ENCODE data around the gene VEPH1.
A peak's percentile ranks its signal among the peaks of the same experiment; 100 is the strongest.

Gene VEPH1

GRCh38 chr3:157495846-157496245, 7.4 kb downstream of the VEPH1 start:
- H2AK5ac ChIP-seq (ENCODE audit: low read length) = no peak overlapping the region
- no peak overlapping the region for H3K4me3 ChIP-seq (ENCODE audit: low read length)
- H3K27ac ChIP-seq (ENCODE audit: low read depth, low read length) = no peak overlapping the region
- H2BK15ac ChIP-seq (replicated peaks; ENCODE audit: low read depth) = peak overlapping the region; percentile 86
- no peaks in the 10 kb centered on the region for H3K79me2 ChIP-seq (ENCODE audit: control insufficient read depth, insufficient read depth, low read length)
- DNase-seq = no peak
- peaks cover 5% of the 10 kb centered on the region for H3K4me1 ChIP-seq (ENCODE audit: control insufficient read depth, low read depth, low read length)
- H3K23ac ChIP-seq (ENCODE audit: low read length) = no peak overlapping the region
- no peak overlapping the region for H3K9ac ChIP-seq (ENCODE audit: low read length)
- H3K18ac ChIP-seq (ENCODE audit: low read length) = no peak overlapping the region
- no CpG with 5 or more reads among the region's 3 CpGs for WGBS (ENCODE audit: extremely low coverage, insufficient coverage, low lambda C conversion rate)
- H2BK120ac ChIP-seq (ENCODE audit: low read depth, low read length) = no peak overlapping the region
- H2BK5ac ChIP-seq (ENCODE audit: low read length) = no peak overlapping the region
- no peaks in the 10 kb centered on the region for H3K79me1 ChIP-seq (ENCODE audit: low read length)
- no peak overlapping the region for H4K8ac ChIP-seq (ENCODE audit: low read depth, low read length)
- no peak overlapping the region for H4K5ac ChIP-seq (ENCODE audit: low read length)
- no peaks in the 10 kb centered on the region for H3K27me3 ChIP-seq (ENCODE audit: insufficient read depth, low read length, poor library complexity)
- no peak overlapping the region for H3K4ac ChIP-seq (ENCODE audit: low read depth, low read length)
- no peak overlapping the region for H3K56ac ChIP-seq (ENCODE audit: low read length)
- H3K4me2 ChIP-seq (ENCODE audit: low read length) = no peak overlapping the region
- H3K36me3 ChIP-seq (ENCODE audit: control insufficient read depth, insufficient read depth, low read length) = no peaks in the 10 kb centered on the region

DNA sequence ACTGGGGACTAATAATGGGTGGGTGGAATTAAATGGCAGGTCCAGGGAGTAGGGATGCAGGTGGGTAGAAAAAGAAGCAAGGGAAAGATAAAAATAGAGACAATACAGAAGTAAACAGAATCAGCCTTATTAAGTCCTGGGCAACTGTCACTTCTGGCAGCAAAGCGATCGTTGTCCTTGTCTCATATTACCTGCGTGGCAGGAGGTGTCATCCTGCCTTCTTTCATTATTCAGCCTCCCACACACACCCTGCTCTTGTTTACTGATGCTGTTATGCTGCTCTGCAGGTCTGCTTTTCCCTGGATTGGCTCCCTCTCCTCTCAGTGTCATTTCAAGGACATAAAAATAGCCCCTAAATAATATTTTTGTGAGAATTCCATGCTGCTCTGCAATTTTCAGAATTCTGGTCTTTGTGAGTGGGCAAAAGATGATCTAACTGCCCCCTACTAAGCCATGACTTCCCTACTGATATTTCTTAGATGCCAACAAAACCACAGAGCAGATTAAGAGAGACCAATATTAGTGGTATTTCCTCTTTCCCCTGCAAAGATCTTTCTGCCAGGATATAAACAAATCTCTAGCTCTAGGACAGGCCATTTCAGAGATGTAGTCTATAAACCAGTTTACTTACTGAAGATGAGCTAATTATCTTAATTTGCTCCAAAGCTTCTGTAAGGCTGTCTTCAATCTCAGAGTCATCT, 8.5 kb downstream of the VEPH1 start:
- H2BK120ac ChIP-seq (ENCODE audit: low read depth, low read length) = no peak overlapping the region
- DNase-seq = no peak
- H3K79me2 ChIP-seq (ENCODE audit: control insufficient read depth, insufficient read depth, low read length) = no peaks in the 10 kb centered on the region

DNA sequence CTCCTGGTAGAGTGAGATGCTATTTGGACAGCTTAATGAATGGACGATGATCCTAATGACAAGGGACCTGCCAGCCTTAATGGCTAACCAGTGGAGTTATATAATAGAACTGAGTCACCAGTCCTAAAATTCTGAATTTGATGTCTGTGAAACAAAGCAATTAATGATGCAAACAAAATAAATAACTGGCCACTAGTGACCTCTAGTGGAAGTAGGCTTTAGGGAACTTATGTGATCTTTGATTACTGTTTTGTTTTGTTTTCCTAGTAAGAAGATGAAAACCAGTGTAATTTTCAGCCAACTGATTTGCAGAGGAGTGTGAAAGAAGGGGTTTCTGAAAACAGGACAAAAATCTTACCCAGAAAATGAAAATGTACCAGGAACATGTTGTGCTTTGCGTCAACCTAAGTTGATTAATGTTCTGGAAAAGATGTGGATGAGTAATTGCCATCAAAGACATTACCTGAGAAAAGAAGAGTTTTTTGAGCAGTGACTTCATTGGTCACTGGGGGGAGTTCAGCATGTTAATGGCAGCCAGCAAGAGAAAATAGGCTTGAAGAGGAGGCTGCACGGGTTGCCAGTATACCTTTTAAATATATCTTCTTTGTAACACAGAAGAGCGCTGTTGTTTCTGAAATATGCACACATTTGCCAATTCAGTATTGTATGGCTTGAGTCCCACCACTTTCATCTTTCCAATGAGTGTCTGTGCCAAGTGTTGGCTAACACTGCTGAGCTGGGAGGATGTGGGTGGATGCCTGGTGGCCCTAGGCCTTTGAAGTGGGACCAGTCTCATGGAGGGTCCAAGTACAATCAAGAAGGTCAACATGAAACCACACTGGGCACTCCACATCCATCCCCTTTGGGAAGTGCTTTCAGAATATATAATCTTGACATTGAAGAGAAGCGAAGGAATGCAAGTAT, 9.3 kb downstream of the VEPH1 start:
- peak; percentile 54 for DNase-seq

More for the DNA sequence above, 8.5 kb downstream of the VEPH1 start:
- Histone ChIP-seq H3K4me3 (ENCODE audit: low read length) (no peak overlapping the region), H3K4me1 (ENCODE audit: control insufficient read depth, low read depth, low read length) (peaks cover 2% of the 10 kb centered on the region), H3K23ac (ENCODE audit: low read length) (no peak overlapping the region), H4K8ac (ENCODE audit: low read depth, low read length) (no peak overlapping the region), H3K36me3 (ENCODE audit: control insufficient read depth, insufficient read depth, low read length) (no peaks in the 10 kb centered on the region), H3K18ac (ENCODE audit: low read length) (no peak overlapping the region), H2AK5ac (ENCODE audit: low read length) (no peak overlapping the region), H3K79me1 (ENCODE audit: low read length) (no peaks in the 10 kb centered on the region), H3K56ac (ENCODE audit: low read length) (no peak overlapping the region), H3K4me2 (ENCODE audit: low read length) (no peak overlapping the region), H2BK5ac (ENCODE audit: low read length) (no peak overlapping the region), H3K27me3 (ENCODE audit: insufficient read depth, low read length, poor library complexity) (no peaks in the 10 kb centered on the region), H3K27ac (ENCODE audit: low read depth, low read length) (no peak overlapping the region), H3K4ac (ENCODE audit: low read depth, low read length) (no peak overlapping the region), H4K5ac (ENCODE audit: low read length) (no peak overlapping the region), H3K9ac (ENCODE audit: low read length) (no peak overlapping the region), H2BK15ac (replicated peaks; ENCODE audit: low read depth) (no peak overlapping the region)
- no CpG with 5 or more reads among the region's 3 CpGs for WGBS (ENCODE audit: extremely low coverage, insufficient coverage, low lambda C conversion rate)

DNA sequence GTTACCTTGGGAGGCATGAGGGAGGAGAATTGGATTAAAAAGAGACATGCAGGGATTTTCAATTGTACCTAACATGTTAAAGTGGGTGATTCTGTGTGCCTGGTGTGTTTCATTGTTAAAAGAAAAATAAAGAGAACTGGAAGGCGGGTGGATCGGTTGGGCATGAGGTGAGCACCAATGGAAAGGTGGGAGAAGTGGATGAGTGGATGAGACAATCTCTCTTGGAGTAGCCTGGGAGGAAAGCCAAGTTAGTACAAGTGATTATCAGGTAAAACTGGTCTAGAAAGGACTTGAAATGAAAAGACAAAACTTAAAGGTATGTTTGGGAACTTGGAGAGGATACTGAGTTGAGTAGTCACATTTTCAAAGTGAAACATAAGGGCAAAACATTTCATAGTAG, 12.1 kb downstream of the VEPH1 start:
- H2BK15ac ChIP-seq (replicated peaks; ENCODE audit: low read depth) = no peak overlapping the region
- no peak overlapping the region for H4K8ac ChIP-seq (ENCODE audit: low read depth, low read length)
- no peak overlapping the region for H3K23ac ChIP-seq (ENCODE audit: low read length)
- no peak overlapping the region for H3K9ac ChIP-seq (ENCODE audit: low read length)
- H3K27ac ChIP-seq (ENCODE audit: low read depth, low read length) = no peak overlapping the region
- H2BK120ac ChIP-seq (ENCODE audit: low read depth, low read length) = no peak overlapping the region
- no peak overlapping the region for H4K5ac ChIP-seq (ENCODE audit: low read length)
- no peak overlapping the region for H3K4me3 ChIP-seq (ENCODE audit: low read length)
- no peaks in the 10 kb centered on the region for H3K27me3 ChIP-seq (ENCODE audit: insufficient read depth, low read length, poor library complexity)
- H3K79me2 ChIP-seq (ENCODE audit: control insufficient read depth, insufficient read depth, low read length) = no peaks in the 10 kb centered on the region
- no peak overlapping the region for H3K4me2 ChIP-seq (ENCODE audit: low read length)
- no peak overlapping the region for H3K4ac ChIP-seq (ENCODE audit: low read depth, low read length)
- H3K36me3 ChIP-seq (ENCODE audit: control insufficient read depth, insufficient read depth, low read length) = no peaks in the 10 kb centered on the region
- no peak for DNase-seq
- H2BK5ac ChIP-seq (ENCODE audit: low read length) = no peak overlapping the region
- no peaks in the 10 kb centered on the region for H3K4me1 ChIP-seq (ENCODE audit: control insufficient read depth, low read depth, low read length)
- H3K18ac ChIP-seq (ENCODE audit: low read length) = no peak overlapping the region
- no CpG with 5 or more reads among the region's 2 CpGs for WGBS (ENCODE audit: extremely low coverage, insufficient coverage, low lambda C conversion rate)
- H3K79me1 ChIP-seq (ENCODE audit: low read length) = no peaks in the 10 kb centered on the region
- H2AK5ac ChIP-seq (ENCODE audit: low read length) = no peak overlapping the region
- H3K56ac ChIP-seq (ENCODE audit: low read length) = no peak overlapping the region

More for the DNA sequence above, 9.3 kb downstream of the VEPH1 start:
- Histone ChIP-seq H2BK5ac (ENCODE audit: low read length) (no peak overlapping the region), H3K4me1 (ENCODE audit: control insufficient read depth, low read depth, low read length) (peaks cover 2% of the 10 kb centered on the region), H4K8ac (ENCODE audit: low read depth, low read length) (no peak overlapping the region), H3K4me3 (ENCODE audit: low read length) (no peak overlapping the region), H3K9ac (ENCODE audit: low read length) (no peak overlapping the region), H3K4me2 (ENCODE audit: low read length) (no peak overlapping the region), H3K23ac (ENCODE audit: low read length) (no peak overlapping the region), H2BK15ac (replicated peaks; ENCODE audit: low read depth) (no peak overlapping the region), H4K5ac (ENCODE audit: low read length) (no peak overlapping the region), H3K4ac (ENCODE audit: low read depth, low read length) (no peak overlapping the region), H3K27ac (ENCODE audit: low read depth, low read length) (no peak overlapping the region), H3K79me2 (ENCODE audit: control insufficient read depth, insufficient read depth, low read length) (no peaks in the 10 kb centered on the region), H2AK5ac (ENCODE audit: low read length) (no peak overlapping the region), H3K79me1 (ENCODE audit: low read length) (no peaks in the 10 kb centered on the region), H2BK120ac (ENCODE audit: low read depth, low read length) (no peak overlapping the region), H3K36me3 (ENCODE audit: control insufficient read depth, insufficient read depth, low read length) (no peaks in the 10 kb centered on the region), H3K56ac (ENCODE audit: low read length) (no peak overlapping the region), H3K27me3 (ENCODE audit: insufficient read depth, low read length, poor library complexity) (no peaks in the 10 kb centered on the region), H3K18ac (ENCODE audit: low read length) (no peak overlapping the region)
- no CpG with 5 or more reads among the region's 5 CpGs for WGBS (ENCODE audit: extremely low coverage, insufficient coverage, low lambda C conversion rate)

DNA sequence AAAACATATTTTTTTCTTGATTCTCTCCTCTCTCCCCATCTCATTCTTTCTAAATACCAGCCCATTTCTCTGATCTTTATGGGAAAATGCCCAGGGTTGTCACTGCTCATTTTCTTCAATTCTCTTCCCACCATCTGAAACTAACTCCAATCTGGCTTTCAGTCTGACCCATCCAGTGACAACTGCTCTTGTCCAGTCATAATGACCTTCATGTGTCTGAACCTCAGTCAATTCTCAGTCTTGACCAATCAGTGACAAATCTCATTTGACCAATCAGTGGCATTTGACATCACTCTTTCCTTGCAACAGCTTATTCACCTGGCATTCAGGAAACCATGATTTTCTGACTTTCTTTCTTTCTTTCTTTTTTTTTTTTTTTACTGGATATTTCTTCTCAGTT, 15.1 kb downstream of the VEPH1 start:
- Histone ChIP-seq H4K8ac (ENCODE audit: low read depth, low read length) (no peak overlapping the region), H3K56ac (ENCODE audit: low read length) (no peak overlapping the region), H2BK120ac (ENCODE audit: low read depth, low read length) (no peak overlapping the region), H3K9ac (ENCODE audit: low read length) (no peak overlapping the region), H3K18ac (ENCODE audit: low read length) (no peak overlapping the region), H3K23ac (ENCODE audit: low read length) (no peak overlapping the region), H3K4ac (ENCODE audit: low read depth, low read length) (no peak overlapping the region), H3K4me3 (ENCODE audit: low read length) (no peak overlapping the region), H3K36me3 (ENCODE audit: control insufficient read depth, insufficient read depth, low read length) (no peaks in the 10 kb centered on the region), H3K27ac (ENCODE audit: low read depth, low read length) (no peak overlapping the region), H2AK5ac (ENCODE audit: low read length) (no peak overlapping the region), H3K27me3 (ENCODE audit: insufficient read depth, low read length, poor library complexity) (no peaks in the 10 kb centered on the region), H3K4me2 (ENCODE audit: low read length) (no peak overlapping the region), H3K79me2 (ENCODE audit: control insufficient read depth, insufficient read depth, low read length) (no peaks in the 10 kb centered on the region), H2BK5ac (ENCODE audit: low read length) (no peak overlapping the region), H2BK15ac (replicated peaks; ENCODE audit: low read depth) (no peak overlapping the region), H3K79me1 (ENCODE audit: low read length) (no peaks in the 10 kb centered on the region), H3K4me1 (ENCODE audit: control insufficient read depth, low read depth, low read length) (no peaks in the 10 kb centered on the region), H4K5ac (ENCODE audit: low read length) (no peak overlapping the region)
- no peak for DNase-seq

All from mesendoderm (in vitro differentiated cells).